H9 (cell line): ENCODE results near the gene MEPCE. TPM values are rescaled to one million over a fixed set of nuclear protein-coding genes. Genes with fewer than 3 reads are reported as not detected.
A peak's percentile ranks its signal among the peaks of the same experiment; 100 is the strongest.

Experiments
- DNase-seq: peaks from one replicate; pipeline ENCODE4 v3.0.0-alpha.2; 2017
- H2AFZ ChIP-seq: one replicate; pipeline ENCODE4 v1.6.1; 2013; ENCODE audit warnings: mild to moderate bottlenecking, low read length, control low read depth, moderate library complexity
- H2AK5ac ChIP-seq: 2 replicates; pipeline ENCODE4 v1.6.1; 2013; ENCODE audit warnings: low read length, control low read depth, mixed read lengths; ENCODE audit not compliant: insufficient read length
- H2BK120ac ChIP-seq: one replicate; pipeline ENCODE4 v1.6.1; 2013; ENCODE audit warnings: low read depth, mild to moderate bottlenecking, low read length, control low read depth, inconsistent platforms; ENCODE audit not compliant: poor library complexity, severe bottlenecking
- H2BK12ac ChIP-seq: 2 replicates; pipeline ENCODE4 v1.6.1; 2013; ENCODE audit warnings: low read length, control low read depth, mixed read lengths, low read depth; ENCODE audit not compliant: insufficient read length
- H2BK15ac ChIP-seq: 2 replicates; pipeline ENCODE4 v1.6.1; 2013; ENCODE audit warnings: low read depth, low read length, control low read depth
- H2BK20ac ChIP-seq: one replicate; pipeline ENCODE4 v1.6.1; 2013; ENCODE audit warnings: low read depth, mild to moderate bottlenecking, low read length, control low read depth, inconsistent platforms; ENCODE audit not compliant: poor library complexity, severe bottlenecking
- H2BK5ac ChIP-seq: 2 replicates; pipeline ENCODE4 v1.6.1; 2013; ENCODE audit warnings: low read length, control low read depth, mixed read lengths; ENCODE audit not compliant: insufficient read length
- H3K14ac ChIP-seq: 2 replicates; pipeline ENCODE4 v1.6.1; 2013; ENCODE audit warnings: low read length, control low read depth; ENCODE audit not compliant: insufficient read depth
- H3K18ac ChIP-seq: 2 replicates; pipeline ENCODE4 v1.6.1; 2013; ENCODE audit warnings: low read depth, mild to moderate bottlenecking, mixed read lengths, low read length, control low read depth; ENCODE audit not compliant: insufficient read length
- H3K23ac ChIP-seq: 2 replicates; pipeline ENCODE4 v1.6.1; 2013; ENCODE audit warnings: low read length, control low read depth, mixed read lengths, low read depth; ENCODE audit not compliant: insufficient read length
- H3K23me2 ChIP-seq: 2 replicates; pipeline ENCODE4 v1.6.1; 2013; ENCODE audit warnings: low read depth, mild to moderate bottlenecking, mixed read lengths, low read length, control low read depth; ENCODE audit not compliant: insufficient read length, poor library complexity, severe bottlenecking
- H3K27ac ChIP-seq: 2 replicates; pipeline ENCODE4 v1.5.1; 2013; ENCODE audit warnings: low read length, control low read depth, mixed read lengths, low read depth; ENCODE audit not compliant: insufficient read length
- H3K27me3 ChIP-seq: 2 replicates; pipeline ENCODE4 v1.6.1; 2013; ENCODE audit warnings: low read length, control low read depth, inconsistent platforms; ENCODE audit not compliant: insufficient read depth
- H3K4ac ChIP-seq: 2 replicates; pipeline ENCODE4 v1.6.1; 2013; ENCODE audit warnings: low read depth, mild to moderate bottlenecking, control low read depth, inconsistent platforms, low read length, moderate library complexity
- H3K4me1 ChIP-seq: 2 replicates; pipeline ENCODE4 v1.6.1; 2013; ENCODE audit warnings: low read length, control low read depth, inconsistent platforms; ENCODE audit not compliant: insufficient read depth
- H3K4me2 ChIP-seq: 2 replicates; pipeline ENCODE4 v1.6.1; 2013; ENCODE audit warnings: low read length, control low read depth, mixed read lengths; ENCODE audit not compliant: insufficient read length, insufficient read depth
- H3K56ac ChIP-seq: 2 replicates; pipeline ENCODE4 v1.6.1; 2013; ENCODE audit warnings: low read depth, mild to moderate bottlenecking, mixed read lengths, low read length, control low read depth; ENCODE audit not compliant: insufficient read length
- H3K79me1 ChIP-seq: 2 replicates; pipeline ENCODE4 v1.6.1; 2013; ENCODE audit warnings: low read depth, mild to moderate bottlenecking, moderate library complexity, low read length, control low read depth, inconsistent platforms; ENCODE audit not compliant: insufficient read depth, poor library complexity, severe bottlenecking
- H3K79me2 ChIP-seq: 2 replicates; pipeline ENCODE4 v1.6.1; 2013; ENCODE audit warnings: low read length, control low read depth, inconsistent platforms; ENCODE audit not compliant: insufficient read depth
- H3K9ac ChIP-seq: 2 replicates; pipeline ENCODE4 v1.6.1; 2013; ENCODE audit warnings: low read length, control low read depth, mixed read lengths; ENCODE audit not compliant: insufficient read length; ENCODE audit errors: extremely low read depth
- H3K9me3 ChIP-seq: one replicate; pipeline ENCODE4 v1.6.1; 2013; ENCODE audit warnings: low read depth, low read length, inconsistent platforms; ENCODE audit not compliant: control insufficient read depth
- H3T11ph ChIP-seq: one replicate; pipeline ENCODE4 v1.6.1; 2013; ENCODE audit warnings: mild to moderate bottlenecking, low read length, control low read depth, inconsistent platforms
- H4K20me1 ChIP-seq: one replicate; pipeline ENCODE4 v1.6.1; 2013; ENCODE audit not compliant: control insufficient read depth, insufficient read length, insufficient read depth
- H4K5ac ChIP-seq: 2 replicates; pipeline ENCODE4 v1.6.1; 2013; ENCODE audit warnings: low read depth, mild to moderate bottlenecking, mixed read lengths, low read length, control low read depth; ENCODE audit not compliant: insufficient read length
- H4K8ac ChIP-seq: replicated peaks from 2 replicates; pipeline ENCODE4 v1.6.1; 2013; ENCODE audit warnings: low read length, control low read depth, mixed read lengths, low read depth; ENCODE audit not compliant: insufficient read length
- H4K91ac ChIP-seq: 2 replicates; pipeline ENCODE4 v1.6.1; 2013; ENCODE audit warnings: low read depth, mild to moderate bottlenecking, moderate library complexity, mixed read lengths, low read length, control low read depth; ENCODE audit not compliant: insufficient read length
- H3K27ac Mint-ChIP-seq, 3 experiments: 2 replicates in 2 of 3; 3 replicates in 1 of 3; pipeline ENCODE4 v1.8.0; 2020 to 2021; ENCODE audit warnings: mixed read lengths in 3 of 3, mild to moderate bottlenecking in 1 of 3, moderate library complexity in 1 of 3
- H3K27me3 Mint-ChIP-seq: 2 replicates; pipeline ENCODE4 v1.8.0; 2021; ENCODE audit warnings: low read depth, mild to moderate bottlenecking, moderate library complexity, mixed read lengths
- H3K36me3 Mint-ChIP-seq, 3 experiments: 2 replicates in 2 of 3; 3 replicates in 1 of 3; pipeline ENCODE4 v1.8.0; 2020 to 2021; ENCODE audit warnings: low read depth in 3 of 3, mixed read lengths in 3 of 3; ENCODE audit not compliant: insufficient read depth in 1 of 3
- H3K4me1 Mint-ChIP-seq, 2 experiments: 2 replicates each; pipeline ENCODE4 v1.8.0; 2020; ENCODE audit warnings: mixed read lengths in 2 of 2
- H3K4me3 Mint-ChIP-seq, 2 experiments: 2 replicates in 1 of 2; 3 replicates in 1 of 2; pipeline ENCODE4 v1.8.0; 2020 to 2021; ENCODE audit warnings: mild to moderate bottlenecking in 2 of 2, mixed read lengths in 2 of 2, moderate library complexity in 1 of 2
- H3K9me3 Mint-ChIP-seq, 2 experiments: 2 replicates in 1 of 2; 3 replicates in 1 of 2; pipeline ENCODE4 v1.8.0; 2020; ENCODE audit warnings: mild to moderate bottlenecking in 2 of 2, mixed read lengths in 2 of 2, moderate library complexity in 1 of 2
- WGBS: extraction: QIAGEN DNeasy Blood & Tissue Kit; methylation state at CpG from one replicate; pipeline ENCODE4 v1.1.7; 2013; ENCODE audit warnings: missing lambda C conversion rate, low lambda C conversion rate, mixed read lengths; ENCODE audit not compliant: insufficient read length; ENCODE audit errors: extremely low coverage; 5-methylcytosine and 5-hydroxymethylcytosine counted together
- total RNA-seq: library from RNA; stranded (reverse); gene quantifications from 2 replicates; pipeline ENCODE4 v1.2.1, GENCODE V29; 2021
- TF ChIP-seq, protein P1 (sequence below): fragments of 200-600 bp; sonication (generic); conservative IDR thresholded peaks from 3 replicates; pipeline ENCODE4 v1.8.0; 2021; ENCODE audit warnings: antibody characterized with exemption, mild to moderate bottlenecking

MEPCE gene
- total RNA-seq, 1 experiment from 2014 or later, result 68.0 TPM

GRCh38 chr7:100435401-100436304 lies 6.0 kb downstream of the MEPCE start:
- H4K8ac ChIP-seq, result no peak overlapping the region
- peaks cover 3% of the 10 kb centered on the region for H3K79me1 ChIP-seq
- no peak overlapping the region for H4K91ac ChIP-seq
- H3K9me3 ChIP-seq, result no peaks in the 10 kb centered on the region
- no peak overlapping the region for H2BK12ac ChIP-seq
- H4K20me1 ChIP-seq, result no peaks in the 10 kb centered on the region
- Mint-ChIP-seq H3K9me3 (no peaks in the 10 kb centered on the region), H3K36me3 (peaks cover 35 to 56% (median 37%) of the 10 kb centered on the region in 3 experiments), H3K4me3 (peak overlapping the region; percentile 87 to 96), H3K27ac (peak overlapping the region; percentile 94 to 98 (median 97)), H3K27me3 (peaks cover 3% of the 10 kb centered on the region; the same call in 1 of the 2 replicates), H3K4me1 (peaks cover 42 to 43% of the 10 kb centered on the region in 2 experiments)
- no peak overlapping the region for H2BK5ac ChIP-seq
- peak overlapping the region; percentile 59 for H3K18ac ChIP-seq
- no peak overlapping the region for H2BK120ac ChIP-seq
- H2BK15ac ChIP-seq, result no peak overlapping the region; the same call in 1 of the 2 replicates
- no peak overlapping the region for H2BK20ac ChIP-seq
- H3K23me2 ChIP-seq, result peaks cover 8% of the 10 kb centered on the region
- H3K23ac ChIP-seq, result no peak overlapping the region
- WGBS, result no CpG with 5 or more reads among the region's 81 CpGs
- no peak overlapping the region for H2AK5ac ChIP-seq
- no peaks in the 10 kb centered on the region; the same call in 1 of the 2 replicates for H3K79me2 ChIP-seq
- H3K56ac ChIP-seq, result no peak overlapping the region
- peak overlapping the region; percentile 87 for H3K14ac ChIP-seq
- peak overlapping the region; percentile 91 for H3K4me2 ChIP-seq
- H3T11ph ChIP-seq, result no peak overlapping the region
- no peaks in the 10 kb centered on the region for H3K27me3 ChIP-seq
- no peak overlapping the region for H3K27ac ChIP-seq
- no peak overlapping the region for H3K4ac ChIP-seq
- TF ChIP-seq, protein P1, sequence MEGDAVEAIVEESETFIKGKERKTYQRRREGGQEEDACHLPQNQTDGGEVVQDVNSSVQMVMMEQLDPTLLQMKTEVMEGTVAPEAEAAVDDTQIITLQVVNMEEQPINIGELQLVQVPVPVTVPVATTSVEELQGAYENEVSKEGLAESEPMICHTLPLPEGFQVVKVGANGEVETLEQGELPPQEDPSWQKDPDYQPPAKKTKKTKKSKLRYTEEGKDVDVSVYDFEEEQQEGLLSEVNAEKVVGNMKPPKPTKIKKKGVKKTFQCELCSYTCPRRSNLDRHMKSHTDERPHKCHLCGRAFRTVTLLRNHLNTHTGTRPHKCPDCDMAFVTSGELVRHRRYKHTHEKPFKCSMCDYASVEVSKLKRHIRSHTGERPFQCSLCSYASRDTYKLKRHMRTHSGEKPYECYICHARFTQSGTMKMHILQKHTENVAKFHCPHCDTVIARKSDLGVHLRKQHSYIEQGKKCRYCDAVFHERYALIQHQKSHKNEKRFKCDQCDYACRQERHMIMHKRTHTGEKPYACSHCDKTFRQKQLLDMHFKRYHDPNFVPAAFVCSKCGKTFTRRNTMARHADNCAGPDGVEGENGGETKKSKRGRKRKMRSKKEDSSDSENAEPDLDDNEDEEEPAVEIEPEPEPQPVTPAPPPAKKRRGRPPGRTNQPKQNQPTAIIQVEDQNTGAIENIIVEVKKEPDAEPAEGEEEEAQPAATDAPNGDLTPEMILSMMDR, result no peak
- H3K4me1 ChIP-seq, result no peaks in the 10 kb centered on the region
- H2AFZ ChIP-seq, result no peak overlapping the region
- H4K5ac ChIP-seq, result no peak overlapping the region
- peak overlapping the region; percentile 63 for H3K9ac ChIP-seq
- DNase-seq, result peak; percentile 45
